Brain microvascular endothelial cell (primary cell): ENCODE results near the gene YWHAQ.

ENCODE experiments used
- DNase-seq: peaks from one replicate; pipeline ENCODE4 v3.0.0-alpha.2; 2020
- H3K27ac ChIP-seq: fragments of 250-450 bp; sonication (Bioruptor Pico); 2 replicates; pipeline ENCODE4 v1.5.1; 2020; ENCODE audit warnings: mild to moderate bottlenecking, moderate library complexity
- H3K27me3 ChIP-seq: fragments of 250-450 bp; sonication (Bioruptor Pico); replicated peaks from 2 replicates; pipeline ENCODE4 v1.5.1; 2020; ENCODE audit warnings: mild to moderate bottlenecking
- H3K36me3 ChIP-seq: fragments of 250-450 bp; sonication (Bioruptor Pico); replicated peaks from 2 replicates; pipeline ENCODE4 v1.5.1; 2020; ENCODE audit warnings: mild to moderate bottlenecking
- H3K4me3 ChIP-seq: 2 replicates; pipeline ENCODE4 v1.5.1; 2011; ENCODE audit warnings: low read depth, mild to moderate bottlenecking, control low read depth, low read length, moderate library complexity
- CTCF ChIP-seq: IDR thresholded peaks from 2 replicates; pipeline ENCODE4 v1.5.1; 2011; ENCODE audit warnings: low read depth, mild to moderate bottlenecking, moderate library complexity, low read length, control low read depth, inconsistent platforms; ENCODE audit errors: missing control alignments
- in situ Hi-C: cut with HindIII; loops from 2 replicates; pipeline ENCODE4 v1.10.0; 2017; ENCODE audit warnings: low sequenced_read_pairs, low pct_ligation_motif_present

Gene YWHAQ

GRCh38 chr2:9658972-9659371, 28.2 kb upstream of the YWHAQ start:
- in situ Hi-C loops, result no loop called here
- no peak for TF ChIP-seq CTCF
- H3K27ac ChIP-seq, result peak overlapping the region; percentile 13
- no peaks in the 10 kb centered on the region for H3K27me3 ChIP-seq
- no peaks in the 10 kb centered on the region for H3K36me3 ChIP-seq
- DNase-seq, result peak; percentile 72
- no peak overlapping the region for H3K4me3 ChIP-seq

- TF ChIP-seq CTCF, result peak; percentile 13
- in situ Hi-C loops, result no loop called here
- no peak for DNase-seq
Observed at GRCh38 chr2:9657731-9658130, 26.9 kb upstream of the YWHAQ start.

GRCh38 chr2:9657083-9657482, 26.3 kb upstream of the YWHAQ start:
- Histone ChIP-seq H3K27ac (peak overlapping the region; percentile 93), H3K27me3 (no peaks in the 10 kb centered on the region), H3K4me3 (no peak overlapping the region), H3K36me3 (no peaks in the 10 kb centered on the region)
- no peak for TF ChIP-seq CTCF
- DNase-seq, result no peak
- in situ Hi-C loops, result no loop called here

More at GRCh38 chr2:9657731-9658130, 26.9 kb upstream of the YWHAQ start:
- H3K36me3 ChIP-seq, result no peaks in the 10 kb centered on the region
- H3K4me3 ChIP-seq, result no peak overlapping the region
- no peaks in the 10 kb centered on the region for H3K27me3 ChIP-seq
- H3K27ac ChIP-seq, result no peak overlapping the region

GRCh38 chr2:9656270-9656766, 25.5 kb upstream of the YWHAQ start:
- in situ Hi-C loops, result no loop called here
- no peak overlapping the region for H3K4me3 ChIP-seq
- no peak for TF ChIP-seq CTCF
- no peaks in the 10 kb centered on the region for H3K27me3 ChIP-seq
- H3K27ac ChIP-seq, result peak overlapping the region; percentile 93
- peak; percentile 99 for DNase-seq
- H3K36me3 ChIP-seq, result no peaks in the 10 kb centered on the region

- no peak for TF ChIP-seq CTCF
- Histone ChIP-seq H3K27ac (peak overlapping the region; percentile 93), H3K36me3 (no peaks in the 10 kb centered on the region), H3K27me3 (no peaks in the 10 kb centered on the region), H3K4me3 (no peak overlapping the region)
- DNase-seq, result peak; percentile 95
- in situ Hi-C loops, result no loop called here
Observed at GRCh38 chr2:9655441-9656269, 24.9 kb upstream of the YWHAQ start.
